Stomach smooth muscle (tissue), 2 donors: ENCODE data around the gene GAGE1.

Experiments used
- H3K27ac ChIP-seq: one replicate; pipeline ENCODE4 v1.7.0; 2013; ENCODE audit warnings: mild to moderate bottlenecking, low read length, inconsistent platforms
- H3K27me3 ChIP-seq, 2 donors: one replicate each; pipeline ENCODE4 v1.7.0; 2013; ENCODE audit warnings: low read length in 2 of 2; ENCODE audit not compliant: insufficient read depth in 2 of 2, control insufficient read depth in 1 of 2
- H3K36me3 ChIP-seq, 2 donors: one replicate each; pipeline ENCODE4 v1.7.0; 2013; ENCODE audit warnings: low read length in 2 of 2; ENCODE audit not compliant: control insufficient read depth in 2 of 2, insufficient read depth in 2 of 2
- H3K4me1 ChIP-seq: one replicate; pipeline ENCODE4 v1.7.0; 2013; ENCODE audit warnings: low read length; ENCODE audit not compliant: control insufficient read depth, insufficient read depth
- H3K4me3 ChIP-seq, 2 donors: one replicate each; pipeline ENCODE4 v1.7.0; 2013; ENCODE audit warnings: low read length in 2 of 2
- H3K9ac ChIP-seq, 2 donors: one replicate each; pipeline ENCODE4 v1.7.0; 2013; ENCODE audit warnings: low read length in 2 of 2, mild to moderate bottlenecking in 1 of 2
- H3K9me3 ChIP-seq, 2 donors: one replicate each; pipeline ENCODE4 v1.7.0; 2013; ENCODE audit warnings: low read length in 2 of 2; ENCODE audit not compliant: control insufficient read depth in 2 of 2
- donor health status: healthy.
- donor health status: Pancreatic carcinoma.

The GAGE1 gene

GRCh38 chrX:49610718-49611310, 12.0 kb downstream of the GAGE1 start:
- H3K4me3 ChIP-seq, result no peak overlapping the region
- H3K27ac ChIP-seq, result no peak overlapping the region
- no peaks in the 10 kb centered on the region for H3K4me1 ChIP-seq
- H3K27me3 ChIP-seq, result peaks cover 0 to 3% of the 10 kb centered on the region in 2 donors
- H3K9ac ChIP-seq, result no peak overlapping the region
- peaks cover 0 to 3% of the 10 kb centered on the region in 2 donors for H3K9me3 ChIP-seq
- no peaks in the 10 kb centered on the region for H3K36me3 ChIP-seq

GRCh38 chrX:49618574-49618973, 19.8 kb downstream of the GAGE1 start:
- H3K4me3 ChIP-seq, result no peak overlapping the region
- peaks cover 0 to 2% of the 10 kb centered on the region in 2 donors for H3K27me3 ChIP-seq
- no peak overlapping the region for H3K9ac ChIP-seq
- no peaks in the 10 kb centered on the region for H3K9me3 ChIP-seq
- H3K4me1 ChIP-seq, result no peaks in the 10 kb centered on the region
- H3K36me3 ChIP-seq, result no peaks in the 10 kb centered on the region
- H3K27ac ChIP-seq, result no peak overlapping the region

DNA sequence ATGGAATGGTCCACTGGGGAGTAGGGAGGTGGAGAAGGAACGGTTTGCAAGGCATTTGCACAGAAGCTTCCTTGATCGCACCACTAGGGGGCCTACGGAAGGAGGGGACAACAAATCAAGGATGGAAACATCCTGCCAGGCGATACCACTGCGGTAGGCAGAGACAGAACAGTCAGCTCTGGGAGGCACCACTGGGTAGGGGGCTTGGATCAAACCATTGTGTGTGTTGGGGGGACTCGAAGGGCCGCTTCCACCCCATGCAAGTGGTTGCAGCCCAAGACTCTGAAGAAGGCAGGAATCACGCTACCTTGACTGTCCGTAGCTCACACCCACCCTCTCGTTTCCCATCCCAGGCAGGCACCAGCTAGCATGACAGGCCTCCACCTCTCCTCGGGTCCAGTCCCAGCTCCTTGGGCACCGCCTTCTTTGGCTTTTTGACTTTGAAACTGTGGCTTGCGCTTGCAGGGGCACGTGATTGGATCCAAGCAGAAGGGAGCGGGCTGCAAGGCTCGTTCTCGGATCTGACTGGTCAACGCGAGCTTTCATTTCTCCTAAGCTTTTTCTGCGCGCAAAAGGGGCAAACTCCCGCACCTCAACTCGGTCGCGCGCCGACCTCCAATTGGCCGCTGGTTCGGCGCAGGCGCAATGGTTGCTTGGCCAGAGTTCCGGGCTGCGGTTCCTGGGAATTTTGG, 28.4 kb downstream of the GAGE1 start:
- peak overlapping the region in 1 of 2 donors; percentile 52 for H3K4me3 ChIP-seq
- no peaks in the 10 kb centered on the region for H3K9me3 ChIP-seq
- H3K27me3 ChIP-seq, result peaks cover 0 to 5% of the 10 kb centered on the region in 2 donors
- no peaks in the 10 kb centered on the region for H3K36me3 ChIP-seq
- H3K27ac ChIP-seq, result no peak overlapping the region
- H3K4me1 ChIP-seq, result no peaks in the 10 kb centered on the region
- H3K9ac ChIP-seq, result no peak overlapping the region

GRCh38 chrX:49644991-49645637, 46.3 kb downstream of the GAGE1 start:
- peaks cover 0 to 17% of the 10 kb centered on the region in 2 donors for H3K27me3 ChIP-seq
- H3K9ac ChIP-seq, result no peak overlapping the region
- no peak overlapping the region for H3K4me3 ChIP-seq

DNA sequence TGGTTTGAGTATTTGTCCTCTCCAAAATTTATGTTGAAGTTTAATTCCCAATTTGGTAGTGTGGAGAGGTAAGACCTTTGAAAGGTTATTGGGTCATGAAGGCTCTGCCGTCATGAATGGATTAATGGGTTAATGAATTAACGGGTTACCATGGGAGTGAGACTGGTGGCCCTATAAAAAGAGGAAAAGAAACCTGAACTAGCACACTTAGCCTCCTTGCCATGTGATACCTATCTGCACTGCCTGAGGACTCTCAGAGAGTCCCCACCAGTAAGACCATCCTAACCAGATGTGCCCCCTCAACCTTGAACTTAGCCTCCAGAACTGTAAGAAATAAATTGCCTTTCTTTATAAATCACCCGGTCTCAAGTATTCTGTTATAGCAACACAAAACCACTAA, 57.7 kb downstream of the GAGE1 start:
- Histone ChIP-seq H3K27ac (no peak overlapping the region), H3K4me3 (no peak overlapping the region), H3K4me1 (no peaks in the 10 kb centered on the region)

More at GRCh38 chrX:49644991-49645637, 46.3 kb downstream of the GAGE1 start:
- Histone ChIP-seq H3K4me1 (no peaks in the 10 kb centered on the region), H3K9me3 (no peaks in the 10 kb centered on the region), H3K27ac (no peak overlapping the region), H3K36me3 (no peaks in the 10 kb centered on the region)

More for the DNA sequence above, 57.7 kb downstream of the GAGE1 start:
- Histone ChIP-seq H3K9me3 (no peaks in the 10 kb centered on the region), H3K9ac (no peak overlapping the region), H3K36me3 (no peaks in the 10 kb centered on the region), H3K27me3 (peaks cover 0 to 14% of the 10 kb centered on the region in 2 donors)
